NCI-H2196 treated with DMSO at 0.1 percent for 48 hours (cell line): ENCODE measurements around the gene BANF2.

Source experiments
- DNase-seq: peaks from one replicate; lab custom pipeline; 2025; ENCODE audit not compliant: unreplicated experiment; lab: John Stamatoyannopoulos, UW

The BANF2 gene

GRCh38 chr20:17732907-17733521 lies 33.2 kb downstream of the BANF2 start:
- DNase-seq: no peak

GRCh38 chr20:17733767-17734304 lies 34.1 kb downstream of the BANF2 start:
- no peak for DNase-seq

GRCh38 chr20:17734374-17734773 lies 34.6 kb downstream of the BANF2 start:
- no peak for DNase-seq

- no peak for DNase-seq
Measured at GRCh38 chr20:17735206-17735804, 35.5 kb downstream of the BANF2 start.

GRCh38 chr20:17735959-17736621 lies 36.3 kb downstream of the BANF2 start:
- DNase-seq: no peak

- DNase-seq: no peak
Measured at GRCh38 chr20:17738154-17738553, 38.4 kb downstream of the BANF2 start.

- no peak for DNase-seq
Measured at GRCh38 chr20:17741220-17741619, 41.5 kb downstream of the BANF2 start.

GRCh38 chr20:17742731-17743130 lies 43.0 kb downstream of the BANF2 start:
- no peak for DNase-seq

GRCh38 chr20:17743677-17744076 lies 43.9 kb downstream of the BANF2 start:
- no peak for DNase-seq

GRCh38 chr20:17747431-17747846 lies 47.7 kb downstream of the BANF2 start:
- DNase-seq: no peak

- DNase-seq: no peak
Measured at GRCh38 chr20:17748279-17748678, 48.5 kb downstream of the BANF2 start.

GRCh38 chr20:17749626-17749977 lies 49.8 kb downstream of the BANF2 start:
- DNase-seq: no peak

GRCh38 chr20:17749978-17750721 lies 50.4 kb downstream of the BANF2 start:
- no peak for DNase-seq

- DNase-seq: no peak
Measured at GRCh38 chr20:17750722-17751045, 50.9 kb downstream of the BANF2 start.

GRCh38 chr20:17751640-17752039 lies 51.9 kb downstream of the BANF2 start:
- DNase-seq: no peak

GRCh38 chr20:17752459-17752858 lies 52.7 kb downstream of the BANF2 start:
- DNase-seq: no peak

- DNase-seq: no peak
Measured at GRCh38 chr20:17753516-17753915, 53.8 kb downstream of the BANF2 start.

- no peak for DNase-seq
Measured at GRCh38 chr20:17756529-17756928, 56.8 kb downstream of the BANF2 start.

- DNase-seq: no peak
Measured at GRCh38 chr20:17757496-17757895, 57.7 kb downstream of the BANF2 start.

GRCh38 chr20:17758010-17758409 lies 58.2 kb downstream of the BANF2 start:
- DNase-seq: no peak

GRCh38 chr20:17758512-17758911 lies 58.7 kb downstream of the BANF2 start:
- no peak for DNase-seq

- no peak for DNase-seq
Measured at GRCh38 chr20:17759449-17759848, 59.7 kb downstream of the BANF2 start.
